GM12878 (cell line): ENCODE data around the gene CCDC178. TPM values are rescaled to one million over a fixed set of nuclear protein-coding genes. Genes with fewer than 3 reads are reported as not detected.

Experiments
- ATAC-seq: fragments of 200-7000 bp; cut with Tn5 transposase; 3 replicates; pipeline ENCODE4 v1.9.1; 2020; ENCODE audit warnings: mild to moderate bottlenecking, moderate library complexity
- BruUV-seq: library from RNA; stranded (reverse); fragments of 400-500 nt; replicated peaks from 2 replicates; lab custom pipeline; 2021; lab: Mats Ljungman, UMichigan
- CTCF ChIA-PET: fragments of 300-600 bp; sonication (Branson Sonifier 250); formaldehyde crosslinking; extraction: SDS; loops from one replicate; lab custom pipeline; 2021; ENCODE audit warnings: inconsistent platforms; lab: Yijun Ruan, JAX
- POLR2A ChIA-PET: fragments of 350-600 bp; formaldehyde crosslinking; extraction: SDS; loops from one replicate; lab custom pipeline; 2021; ENCODE audit warnings: inconsistent platforms; lab: Charles Lee
- RAD21 ChIA-PET: fragments of 300-600 bp; sonication (Branson Sonifier 250); formaldehyde crosslinking; loops from one replicate; lab custom pipeline; 2023; ENCODE audit warnings: antibody characterized with exemption; ENCODE audit not compliant: unreplicated experiment; lab: Charles Lee
- SMC1A ChIA-PET: fragments of 300-600 bp; sonication (Branson Sonifier 250); formaldehyde crosslinking; loops from one replicate; lab custom pipeline; 2023; ENCODE audit not compliant: unreplicated experiment, uncharacterized antibody; lab: Charles Lee
- DNase-seq: peaks from one replicate; pipeline ENCODE4 v3.0.0-alpha.2; 2011; ENCODE audit warnings: low read depth, low spot score
- FAIRE-seq: peaks from 3 replicates; lab custom pipeline; 2011; peaks lifted over from hg19 to GRCh38; lab: Jason Lieb, UNC
- H2AFZ ChIP-seq: 2 replicates; pipeline ENCODE4 v1.6.0; 2011; ENCODE audit warnings: low read depth, low read length, control low read depth; ENCODE audit not compliant: control insufficient read depth
- H3K27ac ChIP-seq: 2 replicates; pipeline ENCODE4 v1.5.1; 2011; ENCODE audit warnings: control low read depth; ENCODE audit not compliant: control insufficient read depth, insufficient read depth
- H3K27me3 ChIP-seq, 2 experiments: replicated peaks in 1 of 2; 2 replicates each; pipeline versions ENCODE4 v1.6.0 to v1.6.1; 2011; ENCODE audit warnings: low read length in 1 of 2; ENCODE audit not compliant: control insufficient read depth in 2 of 2, insufficient read depth in 2 of 2
- H3K36me3 ChIP-seq, 2 experiments: 2 replicates each; pipeline ENCODE4 v1.5.1; 2011; ENCODE audit warnings: low read length in 1 of 2; ENCODE audit not compliant: control insufficient read depth in 2 of 2, insufficient read depth in 2 of 2
- H3K4me1 ChIP-seq: 2 replicates; pipeline ENCODE4 v1.6.1; 2011; ENCODE audit warnings: mild to moderate bottlenecking, low read length, moderate library complexity, mixed read lengths; ENCODE audit not compliant: control insufficient read depth, insufficient read depth
- H3K4me2 ChIP-seq: 2 replicates; pipeline ENCODE4 v1.6.0; 2011; ENCODE audit warnings: control low read depth; ENCODE audit not compliant: control insufficient read depth, insufficient read depth
- H3K4me3 ChIP-seq: fragments of 200-600 bp; sonication (generic); 2 replicates; pipeline ENCODE4 v1.5.1; 2016
- H3K79me2 ChIP-seq: 2 replicates; pipeline ENCODE4 v1.6.0; 2011; ENCODE audit warnings: low read length; ENCODE audit not compliant: control insufficient read depth, insufficient read depth
- H3K9ac ChIP-seq: 2 replicates; pipeline ENCODE4 v1.8.0; 2011; ENCODE audit warnings: low read length, control low read depth, mixed read lengths; ENCODE audit not compliant: control insufficient read depth, insufficient read depth
- H3K9me3 ChIP-seq: replicated peaks from 3 replicates; pipeline ENCODE4 v1.5.1; 2011; ENCODE audit warnings: mild to moderate bottlenecking, low read length; ENCODE audit not compliant: control insufficient read depth, insufficient read depth
- H4K20me1 ChIP-seq: 2 replicates; pipeline ENCODE4 v1.6.0; 2011; ENCODE audit not compliant: control insufficient read depth, insufficient read depth
- CEBPB ChIP-seq, 2 experiments: fragments of 150-350 bp in 1 of 2; IDR thresholded peaks; 2 replicates each; pipeline ENCODE4 v1.6.1; 2012 to 2014; ENCODE audit warnings: low read depth in 2 of 2, low read length in 2 of 2, borderline replicate concordance in 1 of 2, inconsistent platforms in 1 of 2
- CHD2 ChIP-seq: IDR thresholded peaks from 2 replicates; pipeline ENCODE4 v1.6.1; 2011; ENCODE audit warnings: low read depth, low read length, improper control_type of control experiment, borderline replicate concordance
- IKZF1 ChIP-seq: fragments of 450-650 bp; conservative IDR thresholded peaks from 2 replicates; pipeline ENCODE4 v1.6.1; 2017; ENCODE audit warnings: antibody characterized with exemption, mild to moderate bottlenecking
- NFXL1 ChIP-seq: fragments of 450-650 bp; IDR thresholded peaks from 2 replicates; pipeline ENCODE4 v1.6.1; 2017; ENCODE audit warnings: antibody characterized with exemption, mild to moderate bottlenecking, borderline replicate concordance
- REST ChIP-seq: IDR thresholded peaks from 2 replicates; pipeline ENCODE4 v1.6.1; 2012; ENCODE audit warnings: mild to moderate bottlenecking, low read depth, low read length
- SREBF1 ChIP-seq: IDR thresholded peaks from 2 replicates; pipeline ENCODE4 v1.6.1; 2012; ENCODE audit warnings: mild to moderate bottlenecking, low read length
- WRNIP1 ChIP-seq: IDR thresholded peaks from 2 replicates; pipeline ENCODE4 v1.6.1; 2011; ENCODE audit warnings: low read depth, low read length, improper control_type of control experiment, borderline replicate concordance
- WGBS: methylation state at CpG from one replicate; pipeline ENCODE4 v1.1.6; 2016; ENCODE audit warnings: low lambda C conversion rate; ENCODE audit not compliant: insufficient replicate concordance, insufficient coverage; ENCODE audit errors: missing lambda C conversion rate; 5-methylcytosine and 5-hydroxymethylcytosine counted together
- in situ Hi-C: fragments of 300-500 bp; cut with MboI; formaldehyde crosslinking; loops from 9 replicates; pipeline ENCODE4 v1.14.3; 2018; ENCODE audit warnings: mixed read lengths
- intact Hi-C: fragments of 100-400 bp; cut with micrococcal nuclease; formaldehyde crosslinking; loops from one replicate; pipeline ENCODE4 v1.14.2; 2022; ENCODE audit not compliant: unreplicated experiment
- polyA plus RNA-seq, 11 experiments: library from polyadenylated mRNA; depleted of rRNA in 4 of 11; unstranded in 6 of 11; stranded (reverse) in 5 of 11; fragments of >200 nt; fragmentation: Nextera tagmentation in 4 of 11; fragmentation: Illumina TruSeq in 1 of 11; extraction: Ambion mirVana in 4 of 11; extraction: Trizol in 1 of 11; gene quantifications; 1 replicate in 1 of 11; 2 replicates in 10 of 11; pipeline versions ENCODE4 v1.2.1 to v1.2.3, GENCODE V29; 2011 to 2016; ENCODE audit warnings: inconsistent platforms in 2 of 11, missing spikeins in 2 of 11, low read depth in 1 of 11
- total RNA-seq, 4 experiments: library from RNA; depleted of rRNA in 3 of 4; stranded (reverse); fragments of >200 nt in 3 of 4; fragmentation: Illumina TruSeq in 1 of 4; extraction: Trizol in 1 of 4; gene quantifications; 2 replicates each; pipeline versions ENCODE4 v1.2.1 to v1.2.3, GENCODE V29; 2013 to 2021
- TF ChIP-seq, protein P1 (sequence below): fragments of 450-650 bp; IDR thresholded peaks from 2 replicates; pipeline ENCODE4 v1.6.1; 2017; ENCODE audit warnings: borderline replicate concordance

CCDC178 gene
- total and polyA plus RNA-seq, 10 of the 15 experiments (the other 5 are each of a cell fraction or from before 2014, with no cell fraction given): 0.04 TPM; not detected in 9

DNA sequence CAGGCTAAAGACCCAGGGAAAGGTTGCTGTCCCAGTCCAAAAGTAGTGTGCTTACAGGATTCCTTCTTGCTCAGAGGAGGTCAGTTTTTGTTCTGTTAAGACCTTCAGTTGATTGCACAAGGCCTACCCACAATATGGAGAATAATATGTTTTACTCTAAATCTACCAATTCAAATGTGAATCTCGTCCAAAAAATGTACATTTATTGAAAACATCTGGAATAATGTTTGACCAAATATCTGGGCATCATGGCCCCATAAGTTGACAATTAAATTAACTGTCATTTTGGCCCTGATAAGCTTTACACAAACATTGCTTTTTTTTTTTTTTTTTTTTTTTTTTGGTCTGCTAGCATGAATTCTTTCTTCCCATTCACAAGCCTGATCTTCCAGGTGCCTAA, 109.8 kb downstream of the CCDC178 start:
- POLR2A ChIA-PET: no interaction called here
- no peak overlapping the region for H3K4me2 ChIP-seq
- BruUV-seq: no TSS peak
- no peak overlapping the region for H2AFZ ChIP-seq
- WGBS: 0% methylated on average over 1 of the region's 1 CpG
- no peaks in the 10 kb centered on the region for H4K20me1 ChIP-seq
- DNase-seq (no peak), FAIRE-seq (no peak), ATAC-seq (no peak)
- H3K4me3 ChIP-seq: no peak overlapping the region
- TF ChIP-seq NFXL1 (no peak), REST (no peak), SREBF1 (no peak), CEBPB (IDR thresholded peaks at IDR 0.05; ENCODE audit: borderline replicate concordance in 1 of 2, low read depth in 2 of 2, low read length in 2 of 2) (no peak)
- H3K9me3 ChIP-seq: no peaks in the 10 kb centered on the region
- no peaks in the 10 kb centered on the region for H3K36me3 ChIP-seq
- no peaks in the 10 kb centered on the region for H3K4me1 ChIP-seq
- RAD21 ChIA-PET: no interaction called here
- intact Hi-C loops (no loop called here), in situ Hi-C loops (no loop called here)
- H3K79me2 ChIP-seq: no peaks in the 10 kb centered on the region
- no peak overlapping the region for H3K9ac ChIP-seq
- no peaks in the 10 kb centered on the region for H3K27me3 ChIP-seq
- H3K27ac ChIP-seq: no peak overlapping the region
- SMC1A ChIA-PET: no interaction called here
- CTCF ChIA-PET: interaction anchor here (1.6 kb wide), 1 partner anchor 99 kb away, joined by 4 read pairs; no protein-coding TSS in a partner anchor

DNA sequence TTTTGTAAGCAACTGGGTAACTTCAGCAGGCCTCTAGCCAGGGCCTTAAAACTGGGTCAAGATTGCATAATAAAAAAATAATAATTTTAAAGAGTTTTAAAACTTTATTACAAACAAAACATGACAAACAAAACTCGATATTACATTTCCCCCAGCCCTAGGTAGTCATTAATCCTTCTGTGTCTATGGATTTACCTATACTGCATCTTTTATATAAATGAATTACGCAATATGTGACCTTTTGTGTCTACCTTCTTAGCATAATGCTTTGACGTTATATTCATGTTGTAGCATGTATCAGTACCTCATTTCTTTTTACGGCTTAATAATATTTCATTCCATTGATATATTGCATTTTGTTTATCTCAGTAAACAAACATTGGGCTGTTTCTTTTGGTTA, 113.5 kb downstream of the CCDC178 start:
- CTCF ChIA-PET: no interaction called here
- TF ChIP-seq IKZF1: no peak
- TF ChIP-seq, protein P1, sequence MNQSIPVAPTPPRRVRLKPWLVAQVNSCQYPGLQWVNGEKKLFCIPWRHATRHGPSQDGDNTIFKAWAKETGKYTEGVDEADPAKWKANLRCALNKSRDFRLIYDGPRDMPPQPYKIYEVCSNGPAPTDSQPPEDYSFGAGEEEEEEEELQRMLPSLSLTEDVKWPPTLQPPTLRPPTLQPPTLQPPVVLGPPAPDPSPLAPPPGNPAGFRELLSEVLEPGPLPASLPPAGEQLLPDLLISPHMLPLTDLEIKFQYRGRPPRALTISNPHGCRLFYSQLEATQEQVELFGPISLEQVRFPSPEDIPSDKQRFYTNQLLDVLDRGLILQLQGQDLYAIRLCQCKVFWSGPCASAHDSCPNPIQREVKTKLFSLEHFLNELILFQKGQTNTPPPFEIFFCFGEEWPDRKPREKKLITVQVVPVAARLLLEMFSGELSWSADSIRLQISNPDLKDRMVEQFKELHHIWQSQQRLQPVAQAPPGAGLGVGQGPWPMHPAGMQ: no peak
- TF ChIP-seq CHD2: no peak
- TF ChIP-seq WRNIP1: no peak
- SMC1A ChIA-PET: no interaction called here

More for the DNA sequence above, 113.5 kb downstream of the CCDC178 start:
- DNase-seq (no peak), ATAC-seq (no peak), FAIRE-seq (no peak)
- Histone ChIP-seq H3K9me3 (no peaks in the 10 kb centered on the region), H3K9ac (no peak overlapping the region), H3K4me3 (no peak overlapping the region), H3K27ac (no peak overlapping the region), H3K4me2 (no peak overlapping the region), H4K20me1 (no peaks in the 10 kb centered on the region), H3K79me2 (no peaks in the 10 kb centered on the region), H3K27me3 (no peaks in the 10 kb centered on the region), H2AFZ (no peak overlapping the region), H3K4me1 (no peaks in the 10 kb centered on the region), H3K36me3 (no peaks in the 10 kb centered on the region)
- ChIA-PET RAD21 (no interaction called here), POLR2A (no interaction called here)
- 41% methylated on average over 4 of the region's 4 CpGs for WGBS
- no TSS peak for BruUV-seq
- intact Hi-C loops (no loop called here), in situ Hi-C loops (no loop called here)
